Right lobe of liver (tissue), 6 donors: ENCODE results near the gene CCNG2. TPM values are rescaled to one million over a fixed set of nuclear protein-coding genes. Genes with fewer than 3 reads are reported as not detected.

Source experiments
- ATAC-seq, 4 donors: fragments of 200-7000 bp; cut with Tn5 transposase; one replicate each; pipeline ENCODE4 v1.9.1; 2020; ENCODE audit warnings: mild to moderate bottlenecking in 4 of 4, moderate library complexity in 4 of 4
- DNase-seq, 3 donors: peaks; one replicate each; pipeline ENCODE4 v3.0.0-alpha.2; 2020
- H3K27ac ChIP-seq, 3 donors: fragments of 200-600 bp; one replicate each; pipeline ENCODE4 v1.8.0; 2022
- H3K27me3 ChIP-seq, 2 donors: fragments of 200-600 bp; one replicate each; pipeline ENCODE4 v1.8.0; 2022
- H3K36me3 ChIP-seq, 4 donors: fragments of 200-600 bp; sonication (generic) in 1 of 4; one replicate each; pipeline versions ENCODE4 v1.5.1 to v1.8.0; 2017 to 2022; ENCODE audit warnings: control low read depth in 1 of 4
- H3K4me1 ChIP-seq, 4 donors: fragments of 200-600 bp; sonication (generic) in 1 of 4; one replicate each; pipeline versions ENCODE4 v1.5.1 to v1.8.0; 2017 to 2022; ENCODE audit warnings: control low read depth in 1 of 4
- H3K4me3 ChIP-seq, 3 donors: fragments of 200-600 bp; one replicate each; pipeline ENCODE4 v1.8.0; 2022
- H3K9me3 ChIP-seq, 4 donors: fragments of 200-600 bp; sonication (generic) in 1 of 4; one replicate each; pipeline versions ENCODE4 v1.5.1 to v1.8.0; 2017 to 2022; ENCODE audit warnings: control low read depth in 1 of 4
- POLR2A ChIP-seq: fragments of 450-650 bp; IDR thresholded peaks from one replicate; pipeline ENCODE4 v1.6.1; 2017; ENCODE audit warnings: antibody characterized with exemption, mild to moderate bottlenecking
- WGBS: methylation state at CpG from one replicate; pipeline ENCODE4 v1.1.6; 2018; ENCODE audit warnings: low coverage, low lambda C conversion rate; ENCODE audit not compliant: insufficient coverage; ENCODE audit errors: missing lambda C conversion rate; 5-methylcytosine and 5-hydroxymethylcytosine counted together
- intact Hi-C, 2 donors: fragments of 100-400 bp; cut with DNase I; formaldehyde crosslinking; loops; one replicate each; pipeline versions ENCODE4 v1.11.2 to v1.14.1; 2022
- total RNA-seq, 6 experiments: library from RNA; depleted of rRNA in 2 of 6; stranded (reverse); fragments of >200 nt in 2 of 6; fragmentation: NEBNext Ultra II Directional in 3 of 6; extraction: Animal tissue kit (Norgen Biotek cat#: 25700) in 3 of 6; gene quantifications; one replicate each; pipeline versions ENCODE4 v1.1.0 to v1.2.4, GENCODE V29; 2016 to 2023
- TF ChIP-seq, protein P1 (sequence below), 4 donors: fragments of 200-600 bp in 3 of 4; fragments of 450-650 bp in 1 of 4; IDR thresholded peaks; one replicate each; pipeline versions ENCODE4 v1.5.1 to v1.8.0; 2016 to 2022; ENCODE audit warnings: antibody characterized with exemption in 4 of 4, mild to moderate bottlenecking in 2 of 4
- donor health status: DM: no; HTN: yes; CAD: no.
- donor health status: DM: no; HTN: no; CAD: no.
- donor health status: DM: no; HTN: no; CAD: no.
- donor health status: DM: no; HTN: yes; CAD: no.
- donor health status: DM: no; HTN: yes; CAD: no.

Gene CCNG2
- total RNA-seq, 6 experiments from 2014 or later = 3.3 to 15.6 (median 6.1) TPM

DNA sequence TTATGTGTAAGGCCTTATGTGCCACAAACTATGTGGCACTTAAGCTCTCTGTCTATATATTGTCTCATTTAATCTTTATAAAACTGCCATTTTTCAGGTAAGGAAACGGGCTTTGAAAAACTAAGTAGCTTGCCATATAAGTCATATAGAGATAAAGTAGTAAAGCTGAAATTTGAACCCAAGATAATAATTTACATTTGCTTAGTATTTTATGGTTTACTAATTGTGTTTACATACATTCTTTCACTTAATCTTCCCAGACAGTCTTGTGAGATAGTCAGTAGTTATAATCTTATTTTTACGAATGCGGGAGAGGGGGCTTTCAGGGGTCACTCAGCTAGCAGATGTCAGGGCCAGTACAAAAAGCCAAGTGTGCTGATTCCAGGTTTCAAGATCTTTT is 13.9 kb upstream of the CCNG2 start:
- intact Hi-C loops = no loop called here
- ATAC-seq (no peak), DNase-seq (no peak)
- Histone ChIP-seq H3K27me3 (no peaks in the 10 kb centered on the region), H3K4me1 (no peaks in the 10 kb centered on the region), H3K9me3 (no peaks in the 10 kb centered on the region), H3K36me3 (no peaks in the 10 kb centered on the region), H3K27ac (no peak overlapping the region), H3K4me3 (no peak overlapping the region)
- TF ChIP-seq, protein P1, sequence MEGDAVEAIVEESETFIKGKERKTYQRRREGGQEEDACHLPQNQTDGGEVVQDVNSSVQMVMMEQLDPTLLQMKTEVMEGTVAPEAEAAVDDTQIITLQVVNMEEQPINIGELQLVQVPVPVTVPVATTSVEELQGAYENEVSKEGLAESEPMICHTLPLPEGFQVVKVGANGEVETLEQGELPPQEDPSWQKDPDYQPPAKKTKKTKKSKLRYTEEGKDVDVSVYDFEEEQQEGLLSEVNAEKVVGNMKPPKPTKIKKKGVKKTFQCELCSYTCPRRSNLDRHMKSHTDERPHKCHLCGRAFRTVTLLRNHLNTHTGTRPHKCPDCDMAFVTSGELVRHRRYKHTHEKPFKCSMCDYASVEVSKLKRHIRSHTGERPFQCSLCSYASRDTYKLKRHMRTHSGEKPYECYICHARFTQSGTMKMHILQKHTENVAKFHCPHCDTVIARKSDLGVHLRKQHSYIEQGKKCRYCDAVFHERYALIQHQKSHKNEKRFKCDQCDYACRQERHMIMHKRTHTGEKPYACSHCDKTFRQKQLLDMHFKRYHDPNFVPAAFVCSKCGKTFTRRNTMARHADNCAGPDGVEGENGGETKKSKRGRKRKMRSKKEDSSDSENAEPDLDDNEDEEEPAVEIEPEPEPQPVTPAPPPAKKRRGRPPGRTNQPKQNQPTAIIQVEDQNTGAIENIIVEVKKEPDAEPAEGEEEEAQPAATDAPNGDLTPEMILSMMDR (IDR thresholded peaks at IDR 0.05) = no peak
- no peak for TF ChIP-seq POLR2A
- WGBS = 67% methylated on average over 3 of the region's 3 CpGs

DNA sequence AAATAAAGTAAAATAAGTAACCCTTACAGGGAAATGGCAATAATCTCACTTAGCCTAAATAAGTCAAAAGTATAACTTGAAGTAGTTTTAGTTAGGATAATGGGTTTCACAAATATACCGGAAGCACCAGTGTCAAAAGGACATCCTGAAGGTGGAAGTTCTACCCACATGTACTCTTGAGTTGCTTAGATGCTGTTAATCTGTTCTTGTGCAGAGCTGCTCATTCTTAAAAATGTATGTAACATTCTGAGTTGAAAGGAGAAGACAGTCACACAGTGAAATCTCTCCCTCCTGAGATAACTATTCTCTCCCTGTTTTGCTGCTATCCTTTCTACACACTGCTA is 11.2 kb upstream of the CCNG2 start:
- no peak overlapping the region for H3K4me3 ChIP-seq
- 67% methylated on average over 1 of the region's 1 CpG for WGBS
- H3K36me3 ChIP-seq = no peaks in the 10 kb centered on the region
- intact Hi-C loops = no loop called here
- no peak for TF ChIP-seq POLR2A
- no peaks in the 10 kb centered on the region for H3K9me3 ChIP-seq
- no peak for DNase-seq
- no peaks in the 10 kb centered on the region for H3K4me1 ChIP-seq
- H3K27me3 ChIP-seq = no peaks in the 10 kb centered on the region
- ATAC-seq = peak in 1 of 4 donors; percentile 18
- no peak overlapping the region for H3K27ac ChIP-seq

DNA sequence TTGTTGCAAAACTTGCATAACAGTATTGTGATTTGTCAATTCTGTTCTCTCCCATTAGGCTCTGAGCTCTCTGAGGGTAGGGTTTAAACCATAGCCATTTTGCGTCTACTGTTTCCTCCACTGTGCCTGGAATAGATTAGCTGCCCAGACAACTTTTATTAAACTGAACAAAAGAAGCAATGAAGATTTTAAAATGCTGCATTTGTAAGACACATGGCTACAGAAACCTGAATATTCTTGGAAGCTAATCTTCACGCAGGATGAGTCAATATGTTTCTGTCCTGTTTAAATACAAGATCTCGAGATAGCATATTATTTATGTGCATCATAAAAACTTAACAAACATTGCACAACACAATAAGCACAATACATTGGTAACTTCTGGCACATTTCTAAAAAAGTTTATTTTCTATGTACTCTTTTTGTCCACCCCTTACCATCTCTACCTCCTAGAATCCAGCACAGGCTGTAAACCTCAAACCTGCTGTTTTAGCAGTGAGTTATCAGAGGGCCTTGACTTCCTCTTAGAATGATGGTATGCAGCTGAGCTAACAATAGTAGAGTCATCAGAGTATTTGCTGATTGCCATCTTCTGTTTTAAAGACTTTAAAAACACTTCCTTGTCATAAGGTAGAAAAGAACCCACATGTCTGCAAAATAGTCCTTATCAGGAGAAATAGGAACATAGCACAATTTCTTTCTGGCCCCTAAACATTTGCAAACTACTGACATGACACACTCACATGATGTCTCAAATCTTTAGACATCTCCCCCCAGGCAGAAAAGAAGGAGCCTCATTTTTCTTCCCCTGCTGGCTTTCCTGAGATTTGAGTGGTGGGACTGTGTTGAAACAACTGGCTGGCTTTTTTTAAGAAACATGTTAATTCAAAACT is 10.6 kb upstream of the CCNG2 start:
- Histone ChIP-seq H3K27me3 (no peaks in the 10 kb centered on the region), H3K4me1 (no peaks in the 10 kb centered on the region), H3K9me3 (no peaks in the 10 kb centered on the region), H3K27ac (no peak overlapping the region), H3K4me3 (no peak overlapping the region), H3K36me3 (no peaks in the 10 kb centered on the region)
- intact Hi-C loops = no loop called here
- 66% methylated on average over 3 of the region's 3 CpGs for WGBS
- peak in 1 of 4 donors; percentile 22 for ATAC-seq
- no peak for TF ChIP-seq POLR2A
- TF ChIP-seq, protein P1 (IDR thresholded peaks at IDR 0.05) = no peak
- DNase-seq = no peak

DNA sequence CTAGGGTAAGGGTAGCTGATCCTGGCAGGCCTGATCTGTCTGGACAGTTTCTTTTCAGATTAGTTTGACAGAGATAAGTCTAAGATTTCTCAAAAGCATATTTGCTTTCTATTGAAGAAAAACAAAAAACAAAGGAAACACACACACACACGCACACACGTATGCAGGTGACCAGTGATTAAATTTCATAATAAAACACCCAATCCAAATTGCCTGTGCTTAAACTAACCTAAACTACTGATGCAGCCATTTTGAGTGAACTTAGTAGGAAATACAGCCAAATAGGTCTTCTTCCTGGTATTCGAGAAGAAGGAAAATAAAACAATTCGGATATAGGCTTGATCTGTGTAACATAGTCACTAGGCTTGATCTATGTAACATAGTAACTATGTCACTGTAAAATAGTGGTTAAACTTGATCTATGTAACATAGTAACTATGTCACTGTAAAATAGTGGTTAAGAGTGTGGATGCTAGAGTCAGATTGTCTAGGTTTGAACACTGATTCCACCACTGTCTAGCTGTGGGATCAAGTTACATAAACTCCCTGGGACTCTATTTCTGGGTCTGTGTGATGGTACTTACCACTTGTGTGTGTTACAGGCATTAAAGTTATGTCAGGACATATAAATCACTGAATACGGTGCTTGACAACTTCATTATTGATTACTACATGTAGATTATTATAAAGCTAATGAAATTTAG is 9.8 kb upstream of the CCNG2 start:
- TF ChIP-seq, protein P1 (IDR thresholded peaks at IDR 0.05) = no peak
- TF ChIP-seq POLR2A = no peak
- intact Hi-C loops = no loop called here
- no peaks in the 10 kb centered on the region for H3K4me1 ChIP-seq
- no peak overlapping the region for H3K4me3 ChIP-seq
- no peak overlapping the region for H3K27ac ChIP-seq
- no peaks in the 10 kb centered on the region for H3K36me3 ChIP-seq
- 73% methylated on average over 5 of the region's 5 CpGs for WGBS
- DNase-seq (no peak), ATAC-seq (no peak)
- H3K9me3 ChIP-seq = no peaks in the 10 kb centered on the region
- H3K27me3 ChIP-seq = no peaks in the 10 kb centered on the region

DNA sequence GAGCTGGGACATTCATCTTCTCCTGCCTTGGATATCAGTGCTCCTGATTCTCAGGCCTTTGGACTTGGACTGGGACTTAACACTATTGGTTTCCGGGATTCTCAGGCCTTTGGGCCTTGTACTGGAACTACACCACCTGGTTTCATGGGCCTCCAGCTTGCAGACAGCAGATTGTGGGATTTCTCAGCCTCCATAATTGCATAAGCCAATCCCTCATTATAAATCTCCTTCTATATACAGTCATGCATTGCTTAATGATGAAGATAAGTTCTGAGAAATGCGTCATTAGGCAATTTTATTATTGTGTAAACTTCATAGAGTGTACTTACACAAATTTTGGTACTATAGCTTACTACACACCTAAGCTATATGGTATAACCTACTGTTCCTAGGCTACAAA is 8.9 kb upstream of the CCNG2 start:
- Histone ChIP-seq H3K27ac (no peak overlapping the region), H3K36me3 (no peaks in the 10 kb centered on the region), H3K4me1 (no peaks in the 10 kb centered on the region), H3K9me3 (no peaks in the 10 kb centered on the region), H3K4me3 (no peak overlapping the region), H3K27me3 (no peaks in the 10 kb centered on the region)
- intact Hi-C loops = no loop called here
- no peak for ATAC-seq
- no peak for TF ChIP-seq POLR2A
- TF ChIP-seq, protein P1 (IDR thresholded peaks at IDR 0.05) = no peak
- 71% methylated on average over 2 of the region's 2 CpGs for WGBS
- DNase-seq = no peak
